GM21367 (cell line): ENCODE measurements around the gene RAB7A.

Experiments
- ATAC-seq: cut with Tn5 transposase; IDR thresholded peaks from one replicate; pipeline ENCODE4 v1.9.1; 2021; ENCODE audit not compliant: unreplicated experiment

The RAB7A gene

GRCh38 chr3:128848936-128849335 is 123.0 kb downstream of the RAB7A start:
- ATAC-seq: no peak

DNA sequence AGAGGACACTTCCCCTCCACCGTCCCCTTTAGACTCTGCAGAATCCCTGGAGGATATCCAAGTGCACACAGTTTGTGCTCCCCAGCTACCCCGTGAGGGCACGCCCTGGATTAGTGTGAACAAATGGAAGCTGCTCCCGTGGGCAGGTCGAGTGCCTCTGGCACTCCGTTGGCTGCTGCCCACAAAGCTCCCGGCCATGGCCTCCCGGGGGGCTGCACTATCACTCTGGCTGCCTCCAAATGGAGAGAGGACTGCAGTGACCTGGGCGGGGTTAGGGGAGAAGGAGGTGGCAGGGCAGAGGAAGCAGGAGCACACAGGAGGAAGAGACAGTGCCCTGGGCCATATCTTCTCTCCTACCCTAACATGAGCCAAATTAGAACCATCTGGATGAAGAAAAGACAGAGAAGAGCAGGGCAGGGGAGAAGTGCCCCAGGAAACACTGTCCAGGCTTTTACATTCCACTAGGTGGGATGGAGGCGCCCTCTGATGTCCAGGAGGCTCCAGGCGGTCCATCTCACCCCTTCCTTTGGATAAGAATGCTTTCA is 124.0 kb downstream of the RAB7A start:
- ATAC-seq: no peak

- ATAC-seq: no peak
These were observed 124.6 kb downstream of the RAB7A start for GRCh38 chr3:128850544-128850943.

- no peak for ATAC-seq
These were observed 125.6 kb downstream of the RAB7A start for GRCh38 chr3:128851601-128852000.

DNA sequence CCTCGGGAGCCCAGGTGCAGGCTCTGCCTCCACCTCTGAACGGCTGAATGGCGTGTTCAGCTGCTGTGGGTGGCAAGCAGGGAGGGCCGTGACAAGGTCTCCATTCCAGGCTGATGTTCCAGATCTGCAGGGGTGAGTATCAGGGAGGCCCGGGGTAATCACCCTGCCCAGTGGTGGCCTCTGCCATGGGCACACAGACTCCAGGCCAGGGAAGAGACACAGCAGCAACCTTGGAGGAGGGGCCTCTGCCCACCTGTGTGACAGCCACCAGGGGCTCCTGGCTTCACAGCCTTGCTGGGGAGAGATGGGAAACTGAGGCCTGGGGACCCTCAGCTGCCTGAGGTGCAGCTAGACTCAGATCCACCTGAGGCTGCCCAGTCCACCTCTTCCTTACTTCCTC is 127.8 kb downstream of the RAB7A start:
- no peak for ATAC-seq

DNA sequence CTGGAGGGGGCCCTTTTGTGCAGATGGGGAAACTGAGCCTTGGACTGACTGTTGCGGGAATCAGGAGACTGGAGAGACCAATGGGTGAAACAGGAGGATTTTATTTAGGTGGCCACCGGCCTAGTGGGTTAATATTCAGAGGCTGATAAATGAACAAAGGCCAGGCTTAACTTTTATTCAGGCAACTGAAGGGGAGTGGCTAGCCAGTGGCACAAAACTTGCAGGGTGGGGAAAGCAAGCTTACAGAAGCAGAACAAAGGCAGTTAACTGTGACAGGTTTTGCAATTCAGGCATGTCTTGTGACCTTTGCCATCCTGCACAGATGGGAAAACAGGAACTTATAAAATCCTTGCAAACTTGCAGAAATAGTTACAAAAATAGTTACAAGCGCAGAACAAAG is 128.5 kb downstream of the RAB7A start:
- no peak for ATAC-seq

- no peak for ATAC-seq
These were observed 129.6 kb downstream of the RAB7A start for GRCh38 chr3:128855569-128855968.

- ATAC-seq: no peak
These were observed 132.2 kb downstream of the RAB7A start for GRCh38 chr3:128858167-128858566.

DNA sequence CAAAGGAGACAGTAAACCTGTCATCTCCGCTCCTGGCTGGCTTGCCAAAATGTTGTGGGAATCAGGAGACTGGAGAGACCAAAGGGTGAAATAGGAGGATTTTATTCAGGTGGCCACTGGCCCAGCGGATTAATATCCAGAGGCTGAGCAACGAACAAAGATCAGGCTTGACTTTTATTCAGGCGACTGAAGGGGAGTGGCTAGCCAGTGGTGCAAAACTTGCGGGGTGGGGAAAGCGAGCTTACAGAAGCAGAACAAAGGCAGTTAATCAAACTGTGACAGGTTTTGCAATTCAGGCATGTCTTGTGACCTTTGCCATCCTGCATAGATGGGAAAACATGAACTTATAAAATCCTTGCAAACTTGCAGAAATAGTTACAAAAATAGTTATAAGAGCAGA is 133.6 kb downstream of the RAB7A start:
- ATAC-seq: no peak

GRCh38 chr3:128861491-128861890 is 135.5 kb downstream of the RAB7A start:
- no peak for ATAC-seq

DNA sequence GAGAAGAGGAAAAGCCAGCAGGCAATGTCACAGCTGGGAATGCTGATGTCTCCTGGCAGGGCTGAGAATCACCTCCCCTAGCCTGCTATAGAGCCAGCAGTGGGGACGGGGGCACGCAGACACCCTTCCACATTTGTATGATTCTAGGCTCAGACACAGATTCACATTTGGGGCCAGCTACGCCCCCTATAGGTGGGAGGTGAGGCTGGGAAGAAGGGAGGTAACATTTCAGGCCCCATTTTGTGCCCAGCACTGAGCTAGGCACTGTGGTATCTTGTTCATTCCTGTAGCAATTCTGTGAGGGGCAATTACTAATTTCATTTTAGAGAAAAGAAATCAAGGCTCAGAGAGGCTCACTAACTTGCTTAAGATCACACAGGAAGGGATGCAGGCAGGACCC is 137.6 kb downstream of the RAB7A start:
- no peak for ATAC-seq
